GM21737 (cell line): ENCODE results near the gene MGAT5.
"Not testable (repeated sequence)": the region's sequence is repeated elsewhere in the genome, so short reads cannot be mapped to it uniquely, and the experiment has no call there.

Experiments
- ATAC-seq: cut with Tn5 transposase; IDR thresholded peaks from one replicate; pipeline ENCODE4 v1.9.1; 2021; ENCODE audit warnings: mild to moderate bottlenecking, moderate library complexity; ENCODE audit not compliant: unreplicated experiment

Gene MGAT5

GRCh38 chr2:134458950-134459349 lies 205.1 kb downstream of the MGAT5 start:
- no peak for ATAC-seq

GRCh38 chr2:134459706-134460406 lies 206.0 kb downstream of the MGAT5 start:
- no peak for ATAC-seq

GRCh38 chr2:134460583-134460998 lies 206.7 kb downstream of the MGAT5 start:
- no peak for ATAC-seq

GRCh38 chr2:134461511-134461910 lies 207.6 kb downstream of the MGAT5 start:
- ATAC-seq, result no peak

GRCh38 chr2:134462275-134462674 lies 208.4 kb downstream of the MGAT5 start:
- ATAC-seq, result no peak

- no peak for ATAC-seq
These were observed 209.2 kb downstream of the MGAT5 start for GRCh38 chr2:134462791-134463698.

- no peak for ATAC-seq
These were observed 209.8 kb downstream of the MGAT5 start for GRCh38 chr2:134463699-134464022.

- no peak for ATAC-seq
These were observed 211.6 kb downstream of the MGAT5 start for GRCh38 chr2:134465228-134466105.

GRCh38 chr2:134466141-134466540 lies 212.3 kb downstream of the MGAT5 start:
- ATAC-seq, result no peak

- no peak for ATAC-seq
These were observed 214.3 kb downstream of the MGAT5 start for GRCh38 chr2:134468164-134468563.

- no peak for ATAC-seq
These were observed 214.9 kb downstream of the MGAT5 start for GRCh38 chr2:134468776-134469175.

- no peak for ATAC-seq
These were observed 215.7 kb downstream of the MGAT5 start for GRCh38 chr2:134469516-134470115.

GRCh38 chr2:134470561-134471168 lies 216.8 kb downstream of the MGAT5 start:
- no peak for ATAC-seq

GRCh38 chr2:134476982-134477381 lies 223.1 kb downstream of the MGAT5 start:
- ATAC-seq, result not testable (repeated sequence)

GRCh38 chr2:134479696-134480330 lies 225.9 kb downstream of the MGAT5 start:
- ATAC-seq, result no peak

GRCh38 chr2:134482131-134482723 lies 228.4 kb downstream of the MGAT5 start:
- no peak for ATAC-seq

GRCh38 chr2:134482766-134483340 lies 229.0 kb downstream of the MGAT5 start:
- no peak for ATAC-seq

GRCh38 chr2:134489732-134490384 lies 236.0 kb downstream of the MGAT5 start:
- no peak for ATAC-seq

GRCh38 chr2:134490559-134490958 lies 236.7 kb downstream of the MGAT5 start:
- no peak for ATAC-seq
